Daoy (cell line): Measurements from ENCODE around the gene KLRK1. TPM values are rescaled to one million over a fixed set of nuclear protein-coding genes. Genes with fewer than 3 reads are reported as not detected.
"Not testable (repeated sequence)": the region's sequence is repeated elsewhere in the genome, so short reads cannot be mapped to it uniquely, and the experiment has no call there.

Experiments
- DNase-seq: peaks from one replicate; pipeline ENCODE4 v3.0.0-alpha.2; 2015; ENCODE audit warnings: low read depth
- total RNA-seq: library from RNA; depleted of rRNA; stranded (reverse); fragments of >200 nt; shearing (Covaris generic); gene quantifications from 2 replicates; pipeline ENCODE4 v1.2.3, GENCODE V29; 2014

Gene KLRK1
- total RNA-seq, 1 experiment from 2014 or later, result not detected

DNA sequence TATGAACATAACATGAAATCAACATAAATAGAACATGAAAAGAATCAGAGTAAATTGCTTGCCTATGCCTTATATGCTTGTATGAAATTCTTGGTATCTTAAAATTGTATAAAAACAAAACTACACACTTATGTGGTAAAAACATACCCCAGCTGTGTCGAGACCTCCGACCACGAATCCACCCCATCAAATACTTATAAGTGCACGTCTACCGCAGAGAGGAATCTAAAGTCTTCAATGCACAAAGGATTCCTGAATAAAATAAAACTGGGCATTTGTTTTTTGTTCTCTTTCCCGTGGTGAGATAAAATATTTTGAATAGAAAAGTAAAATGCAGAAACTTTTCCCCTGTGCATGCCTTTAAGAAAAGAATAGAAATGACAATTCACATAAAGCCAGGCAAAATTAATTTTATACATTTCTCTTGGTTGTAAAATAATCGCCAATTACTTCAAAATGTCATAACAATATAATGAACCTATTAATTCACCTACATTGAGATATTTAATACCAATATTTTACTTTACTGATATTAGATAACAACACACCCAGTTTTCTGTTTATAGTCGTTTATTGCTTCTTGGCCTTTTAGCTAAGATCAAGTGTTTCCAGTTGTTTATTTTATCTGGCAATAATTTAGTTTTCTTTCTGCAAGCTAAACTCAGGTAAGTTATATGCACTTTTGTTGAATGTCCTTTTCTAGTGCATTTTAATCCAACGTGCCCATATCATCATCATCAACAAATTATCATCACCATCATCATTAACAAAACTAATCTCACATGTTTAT lies 1.0 kb downstream of the KLRK1 start:
- DNase-seq, result no peak

DNA sequence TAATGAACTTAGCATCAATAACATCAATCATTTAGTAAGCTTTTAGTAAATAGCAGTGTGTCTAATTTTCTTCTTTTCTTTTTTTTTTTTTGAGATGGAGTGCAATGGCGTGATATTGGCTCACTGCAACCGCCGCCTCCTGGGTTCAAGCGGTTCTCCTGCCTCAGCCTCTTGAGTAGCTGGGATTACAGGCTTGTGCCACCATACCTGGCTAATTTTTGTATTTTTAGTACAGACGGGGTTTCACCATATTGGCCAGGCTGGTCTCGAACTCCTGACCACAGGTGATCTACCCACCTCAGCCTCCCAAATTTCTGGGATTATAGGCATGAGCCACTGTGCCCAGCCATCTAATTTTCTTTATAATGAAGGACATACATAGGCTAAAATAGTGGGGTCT lies 2.3 kb downstream of the KLRK1 start:
- DNase-seq, result not testable (repeated sequence)

DNA sequence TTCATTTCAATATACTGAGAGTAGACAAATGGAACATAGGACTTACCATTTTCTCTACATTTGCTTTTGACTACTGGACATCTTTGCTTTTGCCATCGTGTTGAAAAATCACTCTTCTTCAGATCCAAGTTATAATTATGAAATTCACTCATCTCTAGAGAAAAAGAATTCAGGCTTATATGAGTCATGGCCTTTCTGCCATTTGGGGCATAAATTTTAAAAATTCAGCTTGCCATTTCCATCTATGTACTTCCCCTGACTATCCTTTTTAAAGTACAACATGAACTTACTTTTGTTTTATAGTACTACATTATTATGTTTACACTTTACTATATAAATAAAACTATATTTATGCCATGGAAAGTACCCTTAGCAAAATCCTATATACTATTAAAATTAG lies 3.0 kb downstream of the KLRK1 start:
- DNase-seq, result no peak

DNA sequence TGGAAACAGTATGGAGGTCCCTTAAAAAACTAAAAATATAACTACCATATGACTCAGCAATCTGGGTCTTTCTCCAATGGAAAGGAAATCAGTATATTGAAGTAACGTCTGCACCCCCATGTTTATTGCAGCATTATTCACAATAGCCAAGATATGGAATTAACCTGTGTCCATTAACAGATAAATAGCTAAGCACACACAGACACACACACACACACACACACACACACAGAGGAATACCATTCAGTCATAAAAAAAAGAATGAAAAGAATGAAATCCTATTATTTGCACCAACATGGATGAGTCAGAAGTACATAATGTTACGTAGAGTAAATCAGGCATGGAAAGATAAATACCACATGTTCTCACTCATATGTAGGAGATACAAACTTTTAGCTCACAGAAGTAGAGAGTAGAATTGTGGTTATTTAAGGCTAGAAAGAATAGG lies 4.7 kb downstream of the KLRK1 start:
- peak; percentile 46 for DNase-seq

DNA sequence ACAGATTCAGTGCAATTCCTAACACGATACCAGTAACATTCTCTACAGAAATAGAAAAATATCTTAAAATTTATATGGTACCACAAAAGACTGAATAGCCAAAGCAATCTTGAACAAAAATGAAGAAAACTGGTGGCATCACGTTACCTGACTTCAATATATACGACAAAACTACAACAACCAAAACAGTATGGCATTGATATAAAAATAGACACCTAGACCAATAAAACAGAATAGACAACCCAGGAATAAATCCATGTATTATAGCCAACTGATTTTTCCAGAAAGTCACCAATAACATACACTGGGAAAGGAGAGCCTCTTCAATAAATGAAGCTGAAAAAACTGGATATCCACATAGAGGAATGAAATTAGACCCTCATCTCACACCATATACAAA lies 5.7 kb downstream of the KLRK1 start:
- no peak for DNase-seq

DNA sequence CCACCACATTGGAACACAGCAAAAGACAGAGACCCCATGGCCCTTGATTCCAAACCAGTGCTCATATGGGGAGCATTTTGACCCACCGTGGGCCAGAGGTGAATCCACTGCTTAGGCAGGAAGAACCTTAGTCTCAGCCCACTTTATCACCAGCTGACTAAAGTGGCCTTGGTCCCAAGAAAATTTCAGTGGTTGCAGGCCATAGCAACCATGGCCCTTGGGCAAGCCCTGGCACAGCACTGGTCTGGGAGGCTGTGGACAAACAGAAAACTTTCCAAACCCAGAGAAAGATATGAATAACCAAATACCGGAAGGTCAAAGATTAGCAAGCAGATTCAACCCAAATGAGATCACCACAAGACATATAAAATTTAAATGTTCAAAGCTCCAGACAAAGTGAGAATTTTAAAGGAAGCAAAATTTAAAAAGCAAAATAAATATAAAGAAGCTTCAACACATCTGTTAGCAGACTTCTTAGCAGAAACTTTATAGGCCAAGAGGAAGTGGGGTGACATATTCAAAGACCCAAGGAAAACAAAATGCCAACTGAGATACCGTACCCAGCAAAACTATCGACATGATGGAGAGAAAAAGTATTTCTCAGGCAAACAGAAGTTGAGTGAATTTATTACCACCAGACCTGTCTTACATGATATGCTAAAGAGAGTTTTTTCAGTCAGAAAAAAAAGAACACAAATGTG lies 7.8 kb downstream of the KLRK1 start:
- no peak for DNase-seq

DNA sequence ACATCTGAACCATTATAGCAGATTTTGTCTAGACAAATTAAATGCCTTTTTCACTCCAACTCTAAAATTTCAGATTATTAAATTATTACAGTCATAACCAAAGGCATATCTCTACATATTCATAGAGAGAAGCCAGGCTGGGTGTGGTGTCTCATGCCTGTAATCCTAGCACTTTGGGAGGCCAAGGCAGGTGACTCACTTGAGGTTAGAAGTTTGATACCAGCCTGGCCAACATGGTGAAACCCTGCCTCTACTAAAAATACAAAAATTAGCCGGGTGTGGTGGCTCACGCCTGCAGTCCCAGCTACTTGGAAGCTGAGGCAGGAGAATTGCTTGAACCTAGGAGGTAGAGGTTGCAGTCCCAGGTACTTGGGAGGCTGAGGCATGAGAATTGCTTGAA lies 11.1 kb downstream of the KLRK1 start:
- DNase-seq, result peak; percentile 21

DNA sequence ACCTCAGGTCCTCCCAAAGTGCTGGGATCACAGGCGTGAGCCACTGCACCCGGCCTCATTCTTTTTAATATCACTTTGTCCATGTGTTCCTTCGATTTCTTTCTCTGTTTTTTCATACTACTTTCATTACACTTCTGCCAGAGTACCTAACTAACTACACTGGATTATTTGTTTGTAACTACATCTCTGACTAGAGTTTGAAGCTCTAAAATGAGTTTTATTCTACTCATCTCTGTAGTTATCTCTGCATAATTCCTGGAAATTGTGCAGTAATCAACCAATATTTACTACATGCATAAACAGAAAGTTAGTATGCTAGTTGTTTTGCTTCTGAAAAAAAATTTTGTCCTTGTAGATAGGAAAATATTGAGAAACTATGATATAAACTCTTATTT lies 15.2 kb downstream of the KLRK1 start:
- DNase-seq, result no peak

DNA sequence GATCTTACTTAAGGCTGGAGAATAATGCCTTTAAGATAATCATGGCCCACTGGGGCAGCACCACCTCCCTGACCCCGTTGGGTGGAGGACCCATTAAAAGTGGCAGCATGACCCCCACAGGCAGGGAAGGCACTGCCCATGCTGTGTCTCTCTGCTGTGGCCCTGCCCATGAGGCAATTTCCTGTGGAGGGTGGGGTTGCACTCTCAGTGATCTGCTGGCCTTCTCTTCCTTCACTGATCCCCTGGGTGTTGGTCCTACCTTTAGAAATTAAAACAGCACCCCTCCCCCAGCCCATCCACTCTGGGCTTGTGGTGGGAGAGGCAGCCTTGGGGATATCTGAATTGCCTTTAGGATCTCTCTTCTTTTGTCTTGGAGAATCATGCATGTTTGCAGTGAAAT lies 17.3 kb downstream of the KLRK1 start:
- no peak for DNase-seq

DNA sequence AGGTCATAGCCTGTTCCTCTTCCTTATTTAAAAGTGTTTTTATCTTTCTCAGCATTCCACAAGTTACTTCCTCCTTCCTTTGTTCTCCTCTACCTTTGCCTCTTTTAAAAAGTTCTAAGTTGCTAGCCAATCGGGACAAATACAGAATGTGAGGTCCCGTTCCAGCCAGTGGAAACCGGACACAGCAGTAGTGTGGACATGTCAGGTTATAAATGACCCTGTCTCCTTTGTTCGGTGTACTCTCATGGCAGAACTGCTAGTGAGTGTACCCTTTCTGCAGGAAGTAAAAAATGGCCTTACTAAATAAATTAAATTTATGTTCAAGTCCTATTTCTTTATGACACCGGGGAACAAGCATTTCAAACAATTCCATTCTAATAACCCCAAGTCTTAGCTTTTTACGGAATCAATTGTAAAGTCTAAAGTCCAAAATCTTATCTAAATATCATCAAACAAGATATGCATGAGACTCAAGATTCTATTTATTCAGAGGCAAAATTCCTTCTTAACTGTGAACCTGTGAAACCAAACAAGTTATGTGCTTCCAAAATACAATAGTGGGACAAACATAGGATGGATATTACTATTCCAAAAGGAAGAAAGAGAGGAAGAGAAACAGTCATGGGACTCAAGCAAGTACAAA lies 17.8 kb downstream of the KLRK1 start:
- not testable (repeated sequence) for DNase-seq

DNA sequence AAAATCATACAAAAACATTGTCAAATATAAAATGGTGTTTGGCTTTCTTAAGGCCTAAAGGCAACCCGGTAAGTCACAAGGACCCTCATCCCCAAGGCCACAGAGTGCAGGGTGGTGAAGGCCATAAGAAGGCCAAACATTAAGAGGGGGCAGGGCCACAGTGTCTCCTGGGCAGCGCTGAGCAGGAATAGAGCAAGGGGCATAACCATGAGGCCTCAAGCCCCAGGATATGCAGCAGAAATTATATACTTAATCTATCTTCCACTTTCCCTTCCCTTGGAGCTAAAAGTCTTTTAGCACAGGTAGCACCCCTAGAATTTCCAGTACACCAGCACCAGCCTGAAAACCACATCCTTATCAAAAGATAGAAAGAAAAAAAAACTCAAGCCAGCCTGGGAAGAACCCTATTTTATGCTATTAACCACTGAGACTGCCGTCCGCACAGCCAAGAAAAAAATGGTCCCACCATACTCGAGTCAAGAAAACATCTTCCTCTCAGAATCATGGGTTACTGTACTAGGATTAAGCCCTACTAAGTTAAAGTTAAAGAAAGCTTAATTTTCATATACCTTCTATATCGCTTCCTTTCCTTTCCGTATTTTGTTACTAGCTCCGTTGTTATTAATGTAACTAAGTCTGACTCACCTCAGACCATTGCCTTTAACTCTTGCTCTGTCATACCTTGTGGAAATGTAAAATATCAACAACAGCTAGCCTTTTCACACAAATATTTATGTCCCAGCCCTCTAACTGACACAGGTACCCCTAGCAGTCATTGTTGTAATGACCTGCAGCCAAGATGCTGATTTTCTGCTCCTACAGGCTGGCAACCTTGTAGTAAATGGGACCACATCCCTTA lies 20.1 kb downstream of the KLRK1 start:
- no peak for DNase-seq

DNA sequence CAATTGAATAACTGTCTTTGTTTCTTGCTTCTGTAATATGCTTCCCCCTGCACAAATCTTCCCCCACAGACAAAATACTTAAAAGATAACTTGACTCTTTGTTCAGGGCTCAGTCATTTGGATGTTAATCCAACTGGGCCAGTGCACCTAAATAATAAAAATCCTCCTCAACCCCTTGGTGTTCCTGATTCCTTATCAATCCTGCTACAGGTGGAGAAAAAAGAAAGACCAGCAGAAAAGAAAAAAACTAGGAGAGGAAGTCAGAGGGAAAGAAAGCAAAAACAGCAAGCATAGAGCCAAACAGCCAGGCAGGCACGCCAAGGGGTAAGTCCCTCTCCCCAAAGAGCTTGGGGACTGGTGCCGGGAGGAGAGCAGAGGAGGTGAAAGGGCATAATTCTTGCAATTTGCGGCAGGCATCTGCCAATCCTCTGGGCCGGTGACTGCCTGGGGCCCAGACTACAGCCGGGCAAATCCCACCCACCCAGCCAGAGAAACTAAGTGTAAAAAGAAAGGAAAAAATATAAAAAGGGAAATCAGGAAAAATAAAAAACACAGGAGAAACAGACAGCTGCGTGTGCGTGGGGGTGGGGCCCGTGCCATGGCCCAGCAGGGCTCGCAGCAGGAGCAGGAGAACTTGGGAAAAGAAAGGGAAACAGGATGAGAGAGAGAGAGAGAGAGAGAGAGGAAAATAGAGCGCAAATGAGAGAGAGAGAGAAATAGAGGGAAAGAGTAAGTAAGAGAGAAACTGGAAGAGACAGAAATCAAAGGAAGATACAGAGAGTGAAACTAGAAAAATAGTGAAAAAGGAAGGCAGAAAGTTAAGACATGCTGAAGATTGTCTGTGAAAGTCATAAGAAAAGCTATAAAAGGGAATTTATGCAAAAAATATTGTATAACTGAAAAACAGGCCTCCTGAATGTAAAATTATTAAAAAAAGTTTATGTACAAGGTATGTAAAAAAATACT lies 21.4 kb downstream of the KLRK1 start:
- no peak for DNase-seq

DNA sequence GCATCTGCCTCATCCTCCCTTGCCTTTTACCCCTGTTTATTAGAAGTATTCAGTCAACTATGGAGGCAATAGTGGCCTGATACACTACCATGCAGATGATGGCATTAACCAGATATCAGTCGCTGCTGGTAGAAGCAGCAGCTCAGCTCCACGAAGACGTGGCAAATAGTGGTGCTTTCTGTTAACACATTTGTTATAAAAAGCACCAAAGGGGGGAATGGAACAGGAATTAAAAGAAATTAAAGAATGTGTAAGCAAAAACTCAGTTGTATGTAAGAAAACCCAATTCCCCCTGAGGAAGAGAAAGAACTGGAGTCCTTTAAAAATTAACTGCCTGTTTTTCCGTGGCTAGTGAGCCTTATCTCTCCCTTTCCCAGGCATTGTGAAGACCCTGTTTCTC lies 22.1 kb downstream of the KLRK1 start:
- not testable (repeated sequence) for DNase-seq

DNA sequence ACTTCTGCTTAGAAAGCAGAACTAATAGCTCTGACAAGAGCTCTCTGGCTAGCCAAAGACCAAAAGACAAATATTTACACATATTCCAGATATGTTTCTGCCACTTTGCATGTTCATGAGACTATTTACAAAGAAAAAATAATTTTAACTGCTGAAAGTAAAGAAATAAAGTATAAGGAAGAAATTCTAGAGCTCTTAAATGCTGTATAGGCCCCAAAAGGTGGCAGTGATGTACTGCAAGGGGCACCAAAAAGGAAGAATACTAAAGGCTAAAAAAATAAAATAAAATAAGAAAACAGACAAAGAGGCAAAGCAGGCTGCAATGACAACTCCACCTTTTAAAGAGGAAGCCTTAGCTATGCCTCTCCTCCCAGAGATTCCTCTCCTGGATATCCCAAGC lies 23.0 kb downstream of the KLRK1 start:
- DNase-seq, result no peak

DNA sequence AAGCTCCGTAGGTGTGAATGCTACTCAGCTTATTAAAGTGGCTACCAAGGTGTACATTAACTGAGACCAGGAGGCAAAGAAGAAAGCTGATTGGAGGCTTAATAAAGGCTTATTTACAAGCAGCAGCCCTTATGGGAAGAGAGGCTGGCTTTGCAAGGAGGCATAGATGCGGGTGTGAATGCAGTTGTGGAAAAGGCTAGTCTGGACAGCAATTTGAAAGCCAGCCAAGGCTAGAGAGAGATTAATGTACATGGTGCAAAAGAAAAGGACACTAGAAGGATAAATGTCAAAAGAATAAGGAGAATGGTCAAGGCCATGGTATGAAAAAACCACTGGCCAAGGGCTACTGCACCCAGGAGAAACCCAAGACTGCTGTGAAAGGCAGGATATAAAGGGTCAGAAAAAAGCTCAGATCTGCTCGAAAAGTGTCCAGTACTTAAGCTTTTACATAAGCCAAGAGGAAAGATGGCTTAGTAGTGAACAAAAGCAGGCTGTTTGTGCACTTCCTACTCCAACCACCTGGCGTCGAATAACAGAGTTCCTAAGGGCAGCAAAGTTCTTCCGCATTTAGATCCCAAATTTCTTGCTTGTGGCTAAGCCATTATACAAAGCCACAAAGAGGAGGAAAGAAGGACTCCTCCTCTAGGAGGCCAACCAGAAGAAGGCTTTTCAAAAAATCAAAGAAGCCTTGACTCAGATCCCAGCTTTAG lies 24.0 kb downstream of the KLRK1 start:
- no peak for DNase-seq

DNA sequence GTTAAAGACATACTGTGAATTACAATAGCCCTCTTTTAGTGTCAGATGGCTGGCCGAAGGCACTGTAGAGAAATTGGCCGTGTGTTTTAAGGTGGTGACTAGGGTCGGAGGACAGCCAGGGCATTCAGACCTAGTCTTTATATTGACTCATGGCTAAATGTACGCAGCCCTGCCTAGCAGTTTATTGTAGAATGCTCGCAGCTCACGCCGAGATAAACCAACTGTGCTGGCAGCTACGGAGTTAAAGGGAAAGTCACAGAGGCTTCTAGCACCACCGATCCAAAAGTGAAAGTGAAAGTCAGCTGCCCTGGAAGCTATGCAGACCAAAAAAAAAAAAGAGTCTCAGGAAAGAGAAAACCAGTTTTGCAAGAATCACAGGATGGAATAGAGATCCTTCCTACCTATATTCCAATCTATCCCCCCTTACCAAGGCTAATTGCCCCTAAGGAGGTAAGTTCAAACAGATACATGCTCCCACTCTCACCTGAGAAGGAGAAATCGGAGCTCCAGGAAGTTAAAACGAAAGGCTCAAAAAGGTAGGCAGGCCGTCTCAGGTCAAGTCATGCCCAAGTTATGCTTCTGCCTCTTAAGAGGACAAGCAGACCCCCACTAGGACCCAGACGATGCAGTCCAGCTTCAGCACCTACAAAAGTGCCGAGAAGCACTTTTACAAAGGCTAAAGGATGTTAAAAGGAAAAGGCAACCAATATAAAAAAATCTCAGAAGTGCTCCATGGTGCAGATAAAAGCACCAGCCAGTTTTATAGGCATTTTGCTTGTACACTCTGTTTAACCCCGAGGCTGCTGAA lies 24.8 kb downstream of the KLRK1 start:
- peak; percentile 73 for DNase-seq

DNA sequence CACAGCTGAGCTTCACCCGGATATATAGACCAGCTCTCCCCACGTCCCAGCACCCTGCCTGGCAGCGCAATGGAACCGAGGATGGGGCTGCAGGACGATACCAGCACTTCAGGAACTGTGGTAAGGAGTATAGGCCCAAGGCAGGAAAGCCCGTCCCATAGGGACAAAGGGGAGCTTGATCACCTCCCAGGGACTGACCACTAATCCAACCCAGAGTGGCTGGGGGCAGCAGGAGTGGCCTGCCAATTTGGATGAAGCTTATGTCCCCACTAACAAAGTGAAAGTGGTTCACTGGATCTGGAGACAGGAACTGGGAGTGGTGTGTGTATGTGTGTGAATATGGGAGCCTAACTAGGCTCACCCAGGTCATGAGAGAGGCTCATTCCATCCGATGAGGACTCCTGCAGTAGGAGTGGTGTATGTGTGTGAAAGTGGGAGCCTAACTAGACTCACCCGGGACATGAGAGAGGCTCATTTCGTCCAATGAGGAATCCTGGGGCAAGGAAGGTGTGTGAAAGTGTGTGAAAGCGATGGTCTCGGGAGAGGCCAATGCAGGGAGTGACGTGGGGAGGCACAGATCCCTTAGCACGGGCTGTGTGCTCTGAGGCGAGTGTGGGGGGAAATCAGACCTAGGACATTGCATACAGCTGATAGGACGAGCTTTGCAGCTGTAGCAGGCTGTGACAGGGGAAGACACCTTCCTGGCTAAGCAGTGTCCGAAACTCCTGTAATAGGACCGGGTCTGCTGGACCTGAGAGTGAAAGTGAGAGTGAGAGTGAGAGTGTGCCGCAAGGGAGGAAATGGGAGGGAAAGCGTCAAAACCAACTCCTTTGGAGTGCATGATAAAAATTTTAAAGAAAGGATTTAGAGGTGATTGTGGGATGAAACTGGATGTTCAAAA lies 25.7 kb downstream of the KLRK1 start:
- peak; percentile 30 for DNase-seq

DNA sequence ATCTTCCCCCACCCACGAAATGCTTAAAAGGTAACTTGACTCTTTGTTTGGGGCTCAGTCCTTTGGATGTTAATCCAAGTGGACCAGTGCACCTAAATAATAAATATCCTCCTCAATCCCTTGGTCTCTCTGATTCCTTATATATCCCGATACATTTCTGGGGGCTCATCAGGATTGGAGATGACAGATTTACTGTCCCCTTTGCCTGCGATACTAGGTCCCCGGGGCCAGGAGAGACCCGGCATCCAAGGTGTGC lies 26.3 kb downstream of the KLRK1 start:
- DNase-seq, result no peak
